T-helper 1 cell treated with Interleukin-12 subunit alpha and Interleukin-12 subunit beta and Interleukin-4 antibody, amounts not matched to agents 30 ng/mL and 1 ng/mL, for 36 hours (primary cell): ENCODE results near the gene POU4F3. TPM values are rescaled to one million over a fixed set of nuclear protein-coding genes. Genes with fewer than 3 reads are reported as not detected.
"Not testable (repeated sequence)": the region's sequence is repeated elsewhere in the genome, so short reads cannot be mapped to it uniquely, and the experiment has no call there.

ENCODE experiments used
- intact Hi-C: fragments of 100-400 bp; cut with micrococcal nuclease; formaldehyde crosslinking; loops from one replicate; pipeline ENCODE4 v1.15.1; 2024
- total RNA-seq: library from RNA; stranded (reverse); gene quantifications from 2 replicates; pipeline ENCODE4 v1.2.3, GENCODE V29; 2022

Gene POU4F3
- total RNA-seq: 0.15 TPM in 1 of 2 replicates, not detected in the other

GRCh38 chr5:146338774-146339714 lies at the start of gene POU4F3:
Gene POU4F3, plus strand, starts transcription at chr5:146338839. Its CDS starts 274 bp downstream, at chr5:146339113.
- intact Hi-C loops: no loop called here

- intact Hi-C loops: no loop called here
These were observed 48.3 kb upstream of the POU4F3 start for GRCh38 chr5:146290318-146290717.

- intact Hi-C loops: loop anchor here (1.0 kb wide), 2 partner anchors 136 to 156 kb away; partner anchors contain the start of gene TCERG1
These were observed 47.1 kb upstream of the POU4F3 start for GRCh38 chr5:146291421-146292074.

GRCh38 chr5:146296245-146296644 lies 42.4 kb upstream of the POU4F3 start:
- intact Hi-C loops: no loop called here

GRCh38 chr5:146298920-146299319 lies 39.7 kb upstream of the POU4F3 start:
- intact Hi-C loops: not testable (repeated sequence)

GRCh38 chr5:146301626-146302025 lies 37.0 kb upstream of the POU4F3 start:
- intact Hi-C loops: no loop called here

- intact Hi-C loops: no loop called here
These were observed 36.2 kb upstream of the POU4F3 start for GRCh38 chr5:146302406-146302805.

- intact Hi-C loops: no loop called here
These were observed 31.8 kb upstream of the POU4F3 start for GRCh38 chr5:146306838-146307237.

GRCh38 chr5:146307796-146308195 lies 30.8 kb upstream of the POU4F3 start:
- intact Hi-C loops: no loop called here

- intact Hi-C loops: no loop called here
These were observed 28.1 kb upstream of the POU4F3 start for GRCh38 chr5:146310540-146310939.

- intact Hi-C loops: no loop called here
These were observed 27.4 kb upstream of the POU4F3 start for GRCh38 chr5:146311278-146311677.

GRCh38 chr5:146313027-146313426 lies 25.6 kb upstream of the POU4F3 start:
- intact Hi-C loops: no loop called here

- intact Hi-C loops: no loop called here
These were observed 17.1 kb upstream of the POU4F3 start for GRCh38 chr5:146321571-146321970.

GRCh38 chr5:146327257-146327870 lies 11.3 kb upstream of the POU4F3 start:
- intact Hi-C loops: no loop called here

- intact Hi-C loops: no loop called here
These were observed 10.7 kb upstream of the POU4F3 start for GRCh38 chr5:146327989-146328388.

- intact Hi-C loops: no loop called here
These were observed 8.9 kb upstream of the POU4F3 start for GRCh38 chr5:146329697-146330096.

GRCh38 chr5:146331423-146331822 lies 7.2 kb upstream of the POU4F3 start:
- intact Hi-C loops: no loop called here

GRCh38 chr5:146334074-146334533 lies 4.5 kb upstream of the POU4F3 start:
- intact Hi-C loops: no loop called here

- intact Hi-C loops: no loop called here
These were observed 2.4 kb upstream of the POU4F3 start for GRCh38 chr5:146336197-146336596.

GRCh38 chr5:146337264-146337904 lies 1.3 kb upstream of the POU4F3 start:
- intact Hi-C loops: no loop called here

GRCh38 chr5:146337928-146338327 lies 711 bp upstream of the POU4F3 start:
- intact Hi-C loops: no loop called here
